Type B pancreatic cell (in vitro differentiated cells): Measurements from ENCODE around the gene DPF3. TPM values are rescaled to one million over a fixed set of nuclear protein-coding genes. Genes with fewer than 3 reads are reported as not detected.

ENCODE experiments used
- DNase-seq: peaks from one replicate; pipeline ENCODE4 v3.0.0; 2021; ENCODE audit warnings: mixed read lengths; ENCODE audit not compliant: unreplicated experiment; ENCODE audit errors: extremely low spot score
- H3K27ac Mint-ChIP-seq: 2 replicates; pipeline ENCODE4 v1.8.0; 2021; ENCODE audit warnings: mild to moderate bottlenecking, mixed read lengths
- H3K27me3 Mint-ChIP-seq: 2 replicates; pipeline ENCODE4 v1.8.0; 2021; ENCODE audit warnings: mixed read lengths
- H3K36me3 Mint-ChIP-seq: 2 replicates; pipeline ENCODE4 v1.8.0; 2021; ENCODE audit warnings: mixed read lengths
- H3K4me1 Mint-ChIP-seq: one replicate; pipeline ENCODE4 v1.8.0; 2021; ENCODE audit warnings: mixed read lengths; ENCODE audit not compliant: unreplicated experiment
- H3K4me3 Mint-ChIP-seq: 2 replicates; pipeline ENCODE4 v1.8.0; 2021; ENCODE audit warnings: mild to moderate bottlenecking, mixed read lengths
- H3K9me3 Mint-ChIP-seq: 2 replicates; pipeline ENCODE4 v1.8.0; 2021; ENCODE audit warnings: mixed read lengths
- total RNA-seq: library from RNA; stranded (reverse); gene quantifications from 2 replicates; pipeline ENCODE4 v1.2.1, GENCODE V29; 2021; ENCODE audit warnings: low replicate concordance
- TF ChIP-seq, protein P1 (sequence below): fragments of 200-600 bp; sonication (generic); conservative IDR thresholded peaks from 2 replicates; pipeline ENCODE4 v1.5.0; 2021; ENCODE audit warnings: antibody characterized with exemption, mild to moderate bottlenecking

Gene DPF3
- total RNA-seq, 1 donor from 2014 or later: 4.5 TPM

GRCh38 chr14:72774894-72775620 is 118.8 kb downstream of the DPF3 start:
- DNase-seq: peak; percentile 15
- H3K4me1 Mint-ChIP-seq: peaks cover 15% of the 10 kb centered on the region
- H3K4me3 Mint-ChIP-seq: peak overlapping the region; percentile 42
- H3K9me3 Mint-ChIP-seq: no peaks in the 10 kb centered on the region
- H3K27ac Mint-ChIP-seq: no peak overlapping the region
- TF ChIP-seq, protein P1, sequence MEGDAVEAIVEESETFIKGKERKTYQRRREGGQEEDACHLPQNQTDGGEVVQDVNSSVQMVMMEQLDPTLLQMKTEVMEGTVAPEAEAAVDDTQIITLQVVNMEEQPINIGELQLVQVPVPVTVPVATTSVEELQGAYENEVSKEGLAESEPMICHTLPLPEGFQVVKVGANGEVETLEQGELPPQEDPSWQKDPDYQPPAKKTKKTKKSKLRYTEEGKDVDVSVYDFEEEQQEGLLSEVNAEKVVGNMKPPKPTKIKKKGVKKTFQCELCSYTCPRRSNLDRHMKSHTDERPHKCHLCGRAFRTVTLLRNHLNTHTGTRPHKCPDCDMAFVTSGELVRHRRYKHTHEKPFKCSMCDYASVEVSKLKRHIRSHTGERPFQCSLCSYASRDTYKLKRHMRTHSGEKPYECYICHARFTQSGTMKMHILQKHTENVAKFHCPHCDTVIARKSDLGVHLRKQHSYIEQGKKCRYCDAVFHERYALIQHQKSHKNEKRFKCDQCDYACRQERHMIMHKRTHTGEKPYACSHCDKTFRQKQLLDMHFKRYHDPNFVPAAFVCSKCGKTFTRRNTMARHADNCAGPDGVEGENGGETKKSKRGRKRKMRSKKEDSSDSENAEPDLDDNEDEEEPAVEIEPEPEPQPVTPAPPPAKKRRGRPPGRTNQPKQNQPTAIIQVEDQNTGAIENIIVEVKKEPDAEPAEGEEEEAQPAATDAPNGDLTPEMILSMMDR: no peak
- H3K27me3 Mint-ChIP-seq: no peaks in the 10 kb centered on the region
- H3K36me3 Mint-ChIP-seq: no peaks in the 10 kb centered on the region

- no peaks in the 10 kb centered on the region for H3K36me3 Mint-ChIP-seq
- H3K4me1 Mint-ChIP-seq: peaks cover 15% of the 10 kb centered on the region
- TF ChIP-seq, protein P1: no peak
- H3K9me3 Mint-ChIP-seq: no peaks in the 10 kb centered on the region
- no peak for DNase-seq
- no peaks in the 10 kb centered on the region for H3K27me3 Mint-ChIP-seq
- no peak overlapping the region for H3K27ac Mint-ChIP-seq
- H3K4me3 Mint-ChIP-seq: no peak overlapping the region
Measured at GRCh38 chr14:72774141-72774540, 119.8 kb downstream of the DPF3 start.

DNA sequence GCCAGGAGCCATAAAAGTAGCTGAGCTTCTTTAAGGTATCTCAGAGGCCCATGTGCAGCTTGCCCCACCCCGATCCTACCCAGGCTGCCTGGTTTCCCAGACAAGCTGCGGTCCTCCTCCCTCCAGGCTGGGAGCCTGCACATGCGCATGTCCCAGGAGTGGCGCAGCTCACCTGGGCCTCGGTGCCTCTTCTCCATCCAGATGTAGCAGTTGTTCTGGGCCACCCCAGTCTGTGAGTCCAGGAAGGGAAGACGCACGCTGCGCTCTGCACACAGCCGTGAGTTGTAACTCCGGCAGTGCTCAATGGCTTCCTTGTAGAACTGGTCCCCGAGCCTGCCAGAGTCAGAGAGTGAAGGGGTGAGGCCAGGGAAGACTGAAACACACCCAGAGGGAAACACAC is 122.3 kb downstream of the DPF3 start:
- Mint-ChIP-seq H3K4me1 (peaks cover 2% of the 10 kb centered on the region), H3K36me3 (peaks cover 3% of the 10 kb centered on the region), H3K4me3 (peak overlapping the region; percentile 68), H3K27ac (peak overlapping the region; percentile 86), H3K27me3 (no peaks in the 10 kb centered on the region), H3K9me3 (peaks cover 12% of the 10 kb centered on the region)
- peak; percentile 63 for DNase-seq
- TF ChIP-seq, protein P1: no peak

GRCh38 chr14:72766296-72766695 is 127.6 kb downstream of the DPF3 start:
- TF ChIP-seq, protein P1: no peak
- Mint-ChIP-seq H3K27me3 (no peaks in the 10 kb centered on the region), H3K9me3 (peaks cover 12% of the 10 kb centered on the region), H3K4me1 (no peaks in the 10 kb centered on the region), H3K36me3 (peaks cover 3% of the 10 kb centered on the region), H3K4me3 (no peak overlapping the region), H3K27ac (no peak overlapping the region)
- peak; percentile 16 for DNase-seq

- Mint-ChIP-seq H3K27me3 (no peaks in the 10 kb centered on the region), H3K27ac (no peak overlapping the region), H3K36me3 (peaks cover 6% of the 10 kb centered on the region), H3K4me1 (no peaks in the 10 kb centered on the region), H3K4me3 (no peak overlapping the region), H3K9me3 (peaks cover 16% of the 10 kb centered on the region)
- DNase-seq: peak; percentile 7
- TF ChIP-seq, protein P1: no peak
Measured at GRCh38 chr14:72763892-72764291, 130.0 kb downstream of the DPF3 start.
